HAP-1 (cell line): ENCODE measurements around the gene SLIT1.
A peak's percentile ranks its signal among the peaks of the same experiment; 100 is the strongest.

Source experiments
- DNase-seq, 2 experiments: peaks; one replicate each; pipeline ENCODE4 v3.0.0-alpha.2; 2016 to 2020; ENCODE audit warnings: low spot score in 2 of 2
- H3K27me3 ChIP-seq: fragments of 250-450 bp; sonication (Bioruptor Pico); 2 replicates; pipeline ENCODE4 v1.5.1; 2020; ENCODE audit warnings: low read depth, mild to moderate bottlenecking, moderate library complexity
- H3K36me3 ChIP-seq: fragments of 250-450 bp; sonication (Bioruptor Pico); replicated peaks from 2 replicates; pipeline ENCODE4 v1.5.1; 2020; ENCODE audit warnings: mild to moderate bottlenecking
- H3K4me1 ChIP-seq: fragments of 250-450 bp; sonication (Bioruptor Pico); 2 replicates; pipeline ENCODE4 v1.5.1; 2020; ENCODE audit warnings: mild to moderate bottlenecking
- H3K4me3 ChIP-seq: fragments of 250-450 bp; sonication (Bioruptor Pico); 2 replicates; pipeline ENCODE4 v1.5.1; 2020; ENCODE audit warnings: mild to moderate bottlenecking, moderate library complexity
- H3K9me3 ChIP-seq: fragments of 250-450 bp; sonication (Bioruptor Pico); 2 replicates; pipeline ENCODE4 v1.5.1; 2020; ENCODE audit warnings: mild to moderate bottlenecking, moderate library complexity
- in situ Hi-C: fragments of 300-500 bp; cut with MboI; formaldehyde crosslinking; loops from 3 replicates; pipeline ENCODE4 v1.14.3; 2020; ENCODE audit warnings: low sequenced_read_pairs, inconsistent platforms, mixed read lengths

SLIT1 gene

DNA sequence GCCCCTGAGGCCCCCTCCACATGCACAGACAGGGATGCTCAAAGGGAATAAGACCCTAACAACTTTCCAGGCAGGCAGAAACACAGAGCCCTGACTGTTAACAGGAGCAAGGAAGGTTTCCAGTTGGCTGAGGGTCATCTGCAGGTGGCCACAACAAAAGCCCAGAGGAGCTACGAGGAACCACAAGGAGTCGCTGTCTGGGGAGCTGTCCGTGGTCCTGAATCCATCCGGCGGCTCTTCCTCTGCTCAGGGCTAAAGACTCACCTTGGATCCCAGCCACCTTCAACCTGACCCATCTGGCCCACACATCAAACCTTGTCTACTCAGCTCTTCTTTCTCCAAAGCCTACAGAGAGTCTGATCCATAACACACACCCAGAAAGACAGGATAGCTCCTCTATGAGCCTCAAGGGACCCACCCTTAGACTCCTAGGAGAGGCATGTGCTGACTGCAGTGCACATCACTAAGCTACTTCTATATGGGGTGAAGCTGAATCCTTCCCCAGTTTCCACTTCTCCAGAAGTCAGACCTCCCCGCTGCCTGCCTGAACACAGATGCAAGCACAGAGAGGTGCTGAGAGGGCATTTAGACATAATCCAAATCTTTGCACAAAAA, 104.0 kb downstream of the SLIT1 start:
- Histone ChIP-seq H3K9me3 (no peaks in the 10 kb centered on the region), H3K36me3 (no peaks in the 10 kb centered on the region), H3K4me1 (no peaks in the 10 kb centered on the region), H3K27me3 (peaks cover 8% of the 10 kb centered on the region), H3K4me3 (no peak overlapping the region)
- peak; percentile 29 to 86 for DNase-seq
- in situ Hi-C loops = no loop called here

DNA sequence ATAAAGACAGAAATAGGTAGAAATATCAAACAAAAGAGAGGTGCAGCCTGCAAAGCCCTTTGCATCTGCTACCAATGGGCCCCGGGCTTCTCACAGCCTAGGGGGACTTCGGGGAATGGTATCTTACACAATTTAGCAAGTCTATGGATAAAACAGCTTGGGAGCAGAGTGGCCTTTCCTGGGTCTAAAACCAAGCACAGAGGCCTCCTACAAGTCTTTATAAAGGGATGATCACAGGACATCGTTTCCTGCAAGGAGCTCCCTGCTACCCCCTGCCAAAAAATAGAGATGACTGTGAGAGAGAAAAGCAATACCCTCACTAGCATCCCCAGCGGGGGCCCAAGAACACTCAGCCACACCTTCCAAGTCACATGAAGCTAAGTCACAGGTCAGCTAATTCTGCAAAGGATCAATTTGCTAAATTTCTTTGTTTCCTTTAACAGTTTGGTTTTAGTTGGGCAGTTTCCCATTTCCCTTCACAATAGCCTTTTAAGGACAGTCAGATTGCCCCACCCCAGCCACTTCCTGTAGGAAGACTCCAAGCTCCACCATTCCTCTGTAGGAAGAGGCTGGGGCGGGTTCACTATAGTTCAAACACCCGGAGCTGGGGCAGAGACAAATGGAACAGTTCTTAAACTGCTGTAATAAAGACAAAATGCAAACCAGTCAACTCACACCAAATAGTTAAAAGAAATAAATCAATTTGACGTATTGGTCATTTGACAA, 105.5 kb downstream of the SLIT1 start:
- Histone ChIP-seq H3K27me3 (peaks cover 8% of the 10 kb centered on the region), H3K4me3 (no peak overlapping the region), H3K4me1 (no peaks in the 10 kb centered on the region), H3K9me3 (no peaks in the 10 kb centered on the region), H3K36me3 (no peaks in the 10 kb centered on the region)
- DNase-seq = no peak
- in situ Hi-C loops = no loop called here

- in situ Hi-C loops = no loop called here
- Histone ChIP-seq H3K36me3 (no peaks in the 10 kb centered on the region), H3K4me3 (no peak overlapping the region), H3K4me1 (no peaks in the 10 kb centered on the region), H3K9me3 (no peaks in the 10 kb centered on the region), H3K27me3 (peaks cover 8% of the 10 kb centered on the region)
- DNase-seq = no peak
Measured at GRCh38 chr10:97079448-97079847, 106.3 kb downstream of the SLIT1 start.

DNA sequence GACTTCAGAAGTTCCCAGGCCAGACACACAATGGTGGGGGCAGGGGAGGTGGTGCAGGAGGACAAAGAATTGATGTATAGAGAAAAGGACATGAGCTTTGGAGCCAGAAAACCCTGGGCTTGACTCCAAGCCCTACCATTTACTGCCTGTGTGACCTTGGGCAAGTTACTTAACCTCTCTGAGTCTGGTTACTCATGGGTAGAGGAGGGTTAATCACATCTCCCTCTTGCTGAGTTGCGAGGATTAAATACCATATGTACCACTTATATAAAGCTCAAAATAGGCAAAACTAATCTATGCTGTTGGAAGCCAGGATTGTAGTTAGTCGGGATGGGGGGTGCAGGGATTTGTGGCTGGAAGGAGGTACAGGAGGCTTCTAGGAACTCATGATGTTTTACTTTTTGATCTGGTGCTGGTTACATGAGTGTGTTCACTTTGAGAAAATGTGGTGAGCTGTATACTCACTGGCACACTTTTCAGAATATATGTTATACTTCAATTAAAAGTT, 106.8 kb downstream of the SLIT1 start:
- Histone ChIP-seq H3K27me3 (peaks cover 8% of the 10 kb centered on the region), H3K36me3 (no peaks in the 10 kb centered on the region), H3K4me3 (no peak overlapping the region), H3K4me1 (no peaks in the 10 kb centered on the region), H3K9me3 (no peaks in the 10 kb centered on the region)
- in situ Hi-C loops = no loop called here
- no peak for DNase-seq

- Histone ChIP-seq H3K36me3 (no peaks in the 10 kb centered on the region), H3K27me3 (peaks cover 8% of the 10 kb centered on the region), H3K4me3 (no peak overlapping the region), H3K9me3 (no peaks in the 10 kb centered on the region), H3K4me1 (no peaks in the 10 kb centered on the region)
- in situ Hi-C loops = no loop called here
- DNase-seq = no peak
Measured at GRCh38 chr10:97078261-97078937, 107.4 kb downstream of the SLIT1 start.

DNA sequence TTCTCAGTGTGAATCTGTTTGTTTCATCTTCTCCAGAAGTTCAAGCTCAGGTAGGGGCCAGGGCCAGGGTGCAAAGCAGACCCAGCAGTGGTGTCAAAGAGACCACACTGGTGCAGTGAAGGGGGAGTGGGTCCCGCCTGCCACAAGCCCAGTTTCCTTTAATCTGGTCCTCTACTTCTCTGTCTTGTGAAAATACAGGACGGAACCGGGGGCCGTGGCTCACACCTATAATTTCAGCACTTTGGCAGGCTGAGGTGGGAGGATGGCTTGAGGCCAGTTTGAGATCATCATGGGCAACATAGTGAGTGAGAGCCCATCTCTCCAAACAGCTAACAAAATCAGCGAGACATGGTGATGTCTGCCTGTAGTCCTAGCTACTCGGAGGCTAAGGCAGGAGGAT, 109.0 kb downstream of the SLIT1 start:
- DNase-seq = no peak
- H3K4me1 ChIP-seq = no peaks in the 10 kb centered on the region
- no peaks in the 10 kb centered on the region for H3K9me3 ChIP-seq
- no peak overlapping the region for H3K4me3 ChIP-seq
- in situ Hi-C loops = no loop called here
- peaks cover 8% of the 10 kb centered on the region for H3K27me3 ChIP-seq
- no peaks in the 10 kb centered on the region for H3K36me3 ChIP-seq

GRCh38 chr10:97075961-97076525, 109.7 kb downstream of the SLIT1 start:
- Histone ChIP-seq H3K36me3 (no peaks in the 10 kb centered on the region), H3K27me3 (peaks cover 10% of the 10 kb centered on the region), H3K9me3 (no peaks in the 10 kb centered on the region), H3K4me1 (no peaks in the 10 kb centered on the region), H3K4me3 (no peak overlapping the region)
- in situ Hi-C loops = no loop called here
- no peak for DNase-seq

DNA sequence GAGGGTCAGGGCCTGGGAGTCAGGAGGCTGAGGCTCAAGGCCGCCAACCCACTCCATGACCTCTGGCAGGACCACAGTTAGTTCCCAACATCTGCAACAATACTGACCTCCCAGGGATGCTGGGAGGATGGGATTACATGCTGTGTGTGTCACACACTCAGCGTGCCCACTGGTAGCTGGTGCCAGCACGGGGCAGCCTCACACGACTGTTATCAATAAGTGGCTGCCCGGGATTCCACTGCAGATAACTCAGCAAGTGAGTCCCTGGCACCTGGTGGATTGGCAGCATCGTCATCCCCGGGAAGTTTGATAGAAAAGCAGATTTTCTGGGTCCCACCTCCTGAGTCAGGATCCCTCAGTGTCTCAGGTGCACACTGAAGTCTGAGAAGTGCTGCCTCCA, 110.3 kb downstream of the SLIT1 start:
- no peaks in the 10 kb centered on the region for H3K36me3 ChIP-seq
- H3K9me3 ChIP-seq = no peaks in the 10 kb centered on the region
- H3K27me3 ChIP-seq = peaks cover 11% of the 10 kb centered on the region
- DNase-seq = no peak
- H3K4me3 ChIP-seq = no peak overlapping the region
- in situ Hi-C loops = no loop called here
- H3K4me1 ChIP-seq = no peaks in the 10 kb centered on the region

DNA sequence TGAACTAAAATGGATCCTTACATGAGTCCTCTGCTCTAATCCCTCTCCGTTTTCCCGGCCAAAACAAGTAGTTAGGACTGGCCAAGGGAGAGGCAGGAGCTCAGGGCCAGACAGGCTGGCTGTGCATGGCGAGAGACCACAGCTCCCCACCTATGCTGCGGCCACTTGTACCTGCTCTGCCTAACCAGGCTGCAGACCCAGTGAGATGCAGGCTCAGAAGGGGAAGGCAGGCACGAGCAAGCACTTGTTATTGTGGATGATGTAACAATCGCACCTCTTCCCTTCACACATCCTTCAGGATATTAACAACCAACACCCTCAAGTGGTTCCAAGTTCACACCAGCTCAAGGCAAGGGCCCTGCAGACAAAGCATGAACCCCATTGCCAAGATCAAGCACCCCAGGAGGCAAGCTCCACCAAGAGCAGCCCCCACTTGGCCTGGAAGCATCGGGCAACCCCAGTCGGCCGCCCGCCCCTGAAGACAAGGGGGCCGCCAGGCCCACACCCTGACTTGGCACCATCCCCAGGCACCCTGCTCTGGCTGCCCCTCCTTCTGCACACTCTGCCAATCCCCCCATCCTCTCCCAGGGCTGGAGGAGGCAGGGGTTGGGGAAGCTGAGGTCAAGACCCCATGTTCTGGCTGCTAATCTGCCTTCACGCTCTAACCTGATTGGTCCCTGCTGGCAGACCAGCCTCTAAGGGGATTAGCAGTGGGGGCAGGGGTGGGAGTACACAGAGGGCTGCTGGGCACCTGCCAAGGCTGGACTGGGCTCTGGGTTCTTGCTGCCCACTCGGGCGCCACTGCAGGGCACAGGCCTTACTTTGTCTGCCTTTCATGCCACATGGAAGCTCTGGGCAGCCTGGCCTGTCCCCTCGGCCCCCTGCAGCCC, 111.3 kb downstream of the SLIT1 start:
- Histone ChIP-seq H3K27me3 (peaks cover 11% of the 10 kb centered on the region), H3K4me3 (no peak overlapping the region), H3K36me3 (no peaks in the 10 kb centered on the region), H3K9me3 (no peaks in the 10 kb centered on the region), H3K4me1 (no peaks in the 10 kb centered on the region)
- in situ Hi-C loops = loop anchor here (5.0 kb wide), 1 partner anchor 133 kb away; no protein-coding TSS in a partner anchor
- DNase-seq = no peak

DNA sequence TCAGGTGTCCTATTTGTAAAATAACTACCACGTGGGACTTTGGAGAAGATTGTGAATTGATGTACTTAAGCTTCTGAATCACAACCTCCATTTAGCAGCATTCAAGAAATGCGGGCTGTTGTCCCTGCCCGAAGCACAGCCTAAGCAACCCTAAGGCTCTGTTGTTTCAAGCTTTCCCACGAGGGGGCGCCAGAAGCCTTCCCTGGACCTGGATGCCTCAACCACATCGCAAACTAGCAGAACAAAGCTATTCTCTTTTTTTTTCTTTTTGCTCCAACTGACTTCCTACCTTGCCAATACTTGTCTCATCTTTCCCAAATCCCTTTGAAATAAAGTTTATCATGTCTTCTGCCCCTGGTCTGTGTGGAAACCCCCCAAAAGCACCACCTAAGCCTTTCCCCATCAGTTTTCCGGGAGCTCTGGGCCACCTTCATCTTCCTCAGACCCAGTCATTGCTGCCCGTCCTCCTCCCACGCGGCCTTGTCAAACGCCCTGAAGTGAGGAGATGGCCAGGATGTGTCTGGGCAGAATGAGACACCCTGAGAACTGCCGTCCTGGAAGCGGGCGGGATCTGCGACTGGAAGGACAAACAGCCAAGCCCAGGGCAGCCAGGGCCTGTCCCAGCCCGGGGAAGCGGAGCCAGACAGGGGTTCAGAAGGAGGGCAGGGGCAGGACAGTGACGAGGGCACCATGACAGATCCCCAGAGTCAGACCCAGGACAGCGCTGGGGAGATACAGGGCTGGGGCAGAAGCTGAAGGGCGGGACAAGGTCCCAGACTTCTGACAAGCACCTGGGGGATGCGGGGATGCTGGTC, 112.7 kb downstream of the SLIT1 start:
- DNase-seq = peak; percentile 56 to 89
- Histone ChIP-seq H3K4me1 (no peaks in the 10 kb centered on the region), H3K9me3 (no peaks in the 10 kb centered on the region), H3K4me3 (no peak overlapping the region), H3K36me3 (no peaks in the 10 kb centered on the region), H3K27me3 (peaks cover 11% of the 10 kb centered on the region)
- in situ Hi-C loops = loop anchor here (5.0 kb wide), 1 partner anchor 134 kb away; no protein-coding TSS in a partner anchor

- Histone ChIP-seq H3K36me3 (no peaks in the 10 kb centered on the region), H3K4me1 (no peaks in the 10 kb centered on the region), H3K4me3 (no peak overlapping the region), H3K9me3 (no peaks in the 10 kb centered on the region), H3K27me3 (peaks cover 3% of the 10 kb centered on the region; the same call in 1 of the 2 replicates)
- in situ Hi-C loops = loop anchor here (5.0 kb wide), 1 partner anchor 136 kb away; no protein-coding TSS in a partner anchor
- DNase-seq = no peak
Measured at GRCh38 chr10:97071496-97071895, 114.3 kb downstream of the SLIT1 start.

DNA sequence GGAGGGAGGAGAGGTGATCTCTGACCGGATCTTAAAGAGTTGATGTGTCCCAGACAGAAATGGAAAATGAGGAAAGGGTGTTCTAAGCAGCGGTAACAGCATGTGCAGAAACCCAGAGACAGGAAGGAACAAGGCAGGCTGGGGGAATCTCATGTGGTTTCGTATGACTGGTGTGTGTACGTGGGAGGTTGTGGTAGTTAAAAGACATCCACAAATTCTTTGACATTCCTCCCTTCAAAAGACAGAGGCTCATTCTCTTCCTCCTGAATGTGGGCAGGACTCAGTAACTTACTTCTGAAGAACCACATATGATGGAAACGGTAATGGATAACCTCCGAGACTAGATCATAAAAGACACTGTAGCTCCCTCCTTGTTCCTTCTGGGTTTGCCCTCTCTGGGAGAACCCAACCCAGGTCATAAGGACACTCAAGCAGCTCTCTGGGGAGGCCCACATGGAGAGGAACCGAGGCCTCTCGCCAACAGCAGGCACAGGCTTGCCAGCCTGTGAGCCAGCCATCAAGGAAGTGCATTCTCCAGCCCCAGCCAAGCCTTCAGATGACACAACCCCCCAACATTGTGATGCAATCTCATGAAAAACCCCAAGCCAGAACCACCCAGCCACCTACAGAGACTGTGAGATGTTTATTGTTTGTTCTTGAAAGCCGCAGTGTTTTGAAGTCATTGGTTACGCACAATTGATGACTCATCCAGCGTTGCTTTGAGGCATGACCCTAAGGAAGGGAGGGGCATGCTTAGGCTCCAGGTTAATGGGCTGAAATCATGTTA, 116.0 kb downstream of the SLIT1 start:
- in situ Hi-C loops = loop anchor here (5.0 kb wide), 1 partner anchor 138 kb away; no protein-coding TSS in a partner anchor
- Histone ChIP-seq H3K9me3 (no peaks in the 10 kb centered on the region), H3K4me1 (no peaks in the 10 kb centered on the region), H3K4me3 (no peak overlapping the region), H3K27me3 (peaks cover 3% of the 10 kb centered on the region; the same call in 1 of the 2 replicates), H3K36me3 (no peaks in the 10 kb centered on the region)
- no peak for DNase-seq
